Measurements from ENCODE around the gene SIRT6. TPM values are rescaled to one million over a fixed set of nuclear protein-coding genes. Genes with fewer than 3 reads are reported as not detected.

SIRT6 gene
- total RNA-seq, 1 experiment from 2014 or later: 28.1 TPM

DNA sequence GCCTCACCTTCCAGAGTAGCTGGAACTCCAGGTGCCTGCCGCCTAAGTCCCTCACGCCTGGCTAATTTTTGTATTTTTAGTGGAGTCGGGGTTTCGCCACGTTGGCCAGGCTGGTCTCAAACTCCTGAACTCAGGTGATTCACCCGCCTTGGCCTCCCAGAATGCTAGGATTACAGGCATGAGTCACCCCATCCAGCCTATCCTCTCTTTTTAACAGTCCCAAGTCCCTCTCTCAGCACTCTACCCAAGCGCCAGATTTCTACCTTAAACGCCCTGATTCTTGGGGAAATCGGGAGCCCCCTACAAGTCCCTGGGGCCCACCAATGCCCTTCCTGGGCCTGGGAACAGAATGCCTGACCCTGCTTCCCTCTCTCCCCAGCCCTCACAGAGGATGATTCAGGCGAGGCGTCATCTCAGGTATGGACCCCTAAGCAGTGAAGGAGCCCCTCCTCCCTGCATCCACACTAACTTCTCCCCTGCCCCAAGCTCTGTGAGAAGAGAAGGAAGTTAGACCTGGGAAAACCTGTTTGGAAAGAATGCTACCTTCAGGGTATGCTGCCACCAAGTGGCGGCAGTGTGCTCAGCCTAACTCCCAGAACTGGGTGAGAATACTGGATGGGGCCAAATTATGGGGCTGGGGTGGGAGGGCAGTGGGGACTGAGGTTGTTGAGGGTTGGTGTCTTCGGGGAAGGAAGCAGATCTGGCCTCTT lies 26.2 kb upstream of the SIRT6 start:
- H3K27ac Mint-ChIP-seq: peak overlapping the region; percentile 78

More for the DNA sequence above, 26.2 kb upstream of the SIRT6 start:
- ATAC-seq: peak; percentile 57
- H3K27me3 Mint-ChIP-seq (ENCODE audit: low read depth): no peaks in the 10 kb centered on the region
- DNase-seq (ENCODE audit: low spot score): no peak
- H3K36me3 Mint-ChIP-seq: no peaks in the 10 kb centered on the region
- H3K4me1 Mint-ChIP-seq: peaks cover 6% of the 10 kb centered on the region; the same call in 1 of the 2 replicates
- no peaks in the 10 kb centered on the region for H3K9me3 Mint-ChIP-seq
- no peak overlapping the region for H3K4me3 Mint-ChIP-seq
- TF ChIP-seq FOXK1 (CRISPR knock-in tag; IDR thresholded peaks at IDR 0.05) (no peak), NR1H2 (CRISPR knock-in tag; IDR thresholded peaks at IDR 0.05) (no peak), ESRRA (CRISPR knock-in tag; IDR thresholded peaks at IDR 0.05; ENCODE audit: borderline replicate concordance) (no peak), NR2C2 (CRISPR knock-in tag; IDR thresholded peaks at IDR 0.05) (no peak), CREB1 (CRISPR knock-in tag; IDR thresholded peaks at IDR 0.05) (no peak), E2F4 (CRISPR knock-in tag; IDR thresholded peaks at IDR 0.05; ENCODE audit: borderline replicate concordance, low read depth) (no peak), OVOL2 (CRISPR knock-in tag; IDR thresholded peaks at IDR 0.05; ENCODE audit: borderline replicate concordance) (no peak), FOXJ3 (CRISPR knock-in tag; IDR thresholded peaks at IDR 0.05; ENCODE audit: borderline replicate concordance) (no peak), GRHL2 (CRISPR knock-in tag; IDR thresholded peaks at IDR 0.05; ENCODE audit: insufficient replicate concordance, severe bottlenecking) (no peak), ZBTB43 (CRISPR knock-in tag; IDR thresholded peaks at IDR 0.05) (no peak), CBFB (CRISPR knock-in tag; IDR thresholded peaks at IDR 0.05; ENCODE audit: low read depth) (no peak), ZNF317 (CRISPR knock-in tag; IDR thresholded peaks at IDR 0.05; ENCODE audit: borderline replicate concordance, low read depth) (no peak), ATF3 (CRISPR knock-in tag; conservative IDR thresholded peaks at IDR 0.05) (no peak)
- TF ChIP-seq, protein P1, sequence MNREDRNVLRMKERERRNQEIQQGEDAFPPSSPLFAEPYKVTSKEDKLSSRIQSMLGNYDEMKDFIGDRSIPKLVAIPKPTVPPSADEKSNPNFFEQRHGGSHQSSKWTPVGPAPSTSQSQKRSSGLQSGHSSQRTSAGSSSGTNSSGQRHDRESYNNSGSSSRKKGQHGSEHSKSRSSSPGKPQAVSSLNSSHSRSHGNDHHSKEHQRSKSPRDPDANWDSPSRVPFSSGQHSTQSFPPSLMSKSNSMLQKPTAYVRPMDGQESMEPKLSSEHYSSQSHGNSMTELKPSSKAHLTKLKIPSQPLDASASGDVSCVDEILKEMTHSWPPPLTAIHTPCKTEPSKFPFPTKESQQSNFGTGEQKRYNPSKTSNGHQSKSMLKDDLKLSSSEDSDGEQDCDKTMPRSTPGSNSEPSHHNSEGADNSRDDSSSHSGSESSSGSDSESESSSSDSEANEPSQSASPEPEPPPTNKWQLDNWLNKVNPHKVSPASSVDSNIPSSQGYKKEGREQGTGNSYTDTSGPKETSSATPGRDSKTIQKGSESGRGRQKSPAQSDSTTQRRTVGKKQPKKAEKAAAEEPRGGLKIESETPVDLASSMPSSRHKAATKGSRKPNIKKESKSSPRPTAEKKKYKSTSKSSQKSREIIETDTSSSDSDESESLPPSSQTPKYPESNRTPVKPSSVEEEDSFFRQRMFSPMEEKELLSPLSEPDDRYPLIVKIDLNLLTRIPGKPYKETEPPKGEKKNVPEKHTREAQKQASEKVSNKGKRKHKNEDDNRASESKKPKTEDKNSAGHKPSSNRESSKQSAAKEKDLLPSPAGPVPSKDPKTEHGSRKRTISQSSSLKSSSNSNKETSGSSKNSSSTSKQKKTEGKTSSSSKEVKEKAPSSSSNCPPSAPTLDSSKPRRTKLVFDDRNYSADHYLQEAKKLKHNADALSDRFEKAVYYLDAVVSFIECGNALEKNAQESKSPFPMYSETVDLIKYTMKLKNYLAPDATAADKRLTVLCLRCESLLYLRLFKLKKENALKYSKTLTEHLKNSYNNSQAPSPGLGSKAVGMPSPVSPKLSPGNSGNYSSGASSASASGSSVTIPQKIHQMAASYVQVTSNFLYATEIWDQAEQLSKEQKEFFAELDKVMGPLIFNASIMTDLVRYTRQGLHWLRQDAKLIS (CRISPR knock-in tag; IDR thresholded peaks at IDR 0.05; ENCODE audit: borderline replicate concordance): no peak
- TF ChIP-seq, protein P2, sequence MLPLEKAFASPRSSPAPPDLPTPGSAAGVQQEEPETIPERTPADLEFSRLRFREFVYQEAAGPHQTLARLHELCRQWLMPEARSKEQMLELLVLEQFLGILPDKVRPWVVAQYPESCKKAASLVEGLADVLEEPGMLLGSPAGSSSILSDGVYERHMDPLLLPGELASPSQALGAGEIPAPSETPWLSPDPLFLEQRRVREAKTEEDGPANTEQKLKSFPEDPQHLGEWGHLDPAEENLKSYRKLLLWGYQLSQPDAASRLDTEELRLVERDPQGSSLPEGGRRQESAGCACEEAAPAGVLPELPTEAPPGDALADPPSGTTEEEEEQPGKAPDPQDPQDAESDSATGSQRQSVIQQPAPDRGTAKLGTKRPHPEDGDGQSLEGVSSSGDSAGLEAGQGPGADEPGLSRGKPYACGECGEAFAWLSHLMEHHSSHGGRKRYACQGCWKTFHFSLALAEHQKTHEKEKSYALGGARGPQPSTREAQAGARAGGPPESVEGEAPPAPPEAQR (CRISPR knock-in tag; IDR thresholded peaks at IDR 0.05): no peak
- TF ChIP-seq, protein P3, sequence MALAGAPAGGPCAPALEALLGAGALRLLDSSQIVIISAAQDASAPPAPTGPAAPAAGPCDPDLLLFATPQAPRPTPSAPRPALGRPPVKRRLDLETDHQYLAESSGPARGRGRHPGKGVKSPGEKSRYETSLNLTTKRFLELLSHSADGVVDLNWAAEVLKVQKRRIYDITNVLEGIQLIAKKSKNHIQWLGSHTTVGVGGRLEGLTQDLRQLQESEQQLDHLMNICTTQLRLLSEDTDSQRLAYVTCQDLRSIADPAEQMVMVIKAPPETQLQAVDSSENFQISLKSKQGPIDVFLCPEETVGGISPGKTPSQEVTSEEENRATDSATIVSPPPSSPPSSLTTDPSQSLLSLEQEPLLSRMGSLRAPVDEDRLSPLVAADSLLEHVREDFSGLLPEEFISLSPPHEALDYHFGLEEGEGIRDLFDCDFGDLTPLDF (CRISPR knock-in tag; IDR thresholded peaks at IDR 0.05): no peak
- TF ChIP-seq, protein P4, sequence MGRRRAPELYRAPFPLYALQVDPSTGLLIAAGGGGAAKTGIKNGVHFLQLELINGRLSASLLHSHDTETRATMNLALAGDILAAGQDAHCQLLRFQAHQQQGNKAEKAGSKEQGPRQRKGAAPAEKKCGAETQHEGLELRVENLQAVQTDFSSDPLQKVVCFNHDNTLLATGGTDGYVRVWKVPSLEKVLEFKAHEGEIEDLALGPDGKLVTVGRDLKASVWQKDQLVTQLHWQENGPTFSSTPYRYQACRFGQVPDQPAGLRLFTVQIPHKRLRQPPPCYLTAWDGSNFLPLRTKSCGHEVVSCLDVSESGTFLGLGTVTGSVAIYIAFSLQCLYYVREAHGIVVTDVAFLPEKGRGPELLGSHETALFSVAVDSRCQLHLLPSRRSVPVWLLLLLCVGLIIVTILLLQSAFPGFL (CRISPR knock-in tag; IDR thresholded peaks at IDR 0.05; ENCODE audit: borderline replicate concordance): no peak
- TF ChIP-seq, protein P5, sequence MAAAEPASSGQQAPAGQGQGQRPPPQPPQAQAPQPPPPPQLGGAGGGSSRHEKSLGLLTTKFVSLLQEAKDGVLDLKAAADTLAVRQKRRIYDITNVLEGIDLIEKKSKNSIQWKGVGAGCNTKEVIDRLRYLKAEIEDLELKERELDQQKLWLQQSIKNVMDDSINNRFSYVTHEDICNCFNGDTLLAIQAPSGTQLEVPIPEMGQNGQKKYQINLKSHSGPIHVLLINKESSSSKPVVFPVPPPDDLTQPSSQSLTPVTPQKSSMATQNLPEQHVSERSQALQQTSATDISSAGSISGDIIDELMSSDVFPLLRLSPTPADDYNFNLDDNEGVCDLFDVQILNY (CRISPR knock-in tag; IDR thresholded peaks at IDR 0.05): no peak
- TF ChIP-seq, protein P6, sequence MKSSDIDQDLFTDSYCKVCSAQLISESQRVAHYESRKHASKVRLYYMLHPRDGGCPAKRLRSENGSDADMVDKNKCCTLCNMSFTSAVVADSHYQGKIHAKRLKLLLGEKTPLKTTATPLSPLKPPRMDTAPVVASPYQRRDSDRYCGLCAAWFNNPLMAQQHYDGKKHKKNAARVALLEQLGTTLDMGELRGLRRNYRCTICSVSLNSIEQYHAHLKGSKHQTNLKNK (CRISPR knock-in tag; IDR thresholded peaks at IDR 0.05): no peak
- TF ChIP-seq, protein P7, sequence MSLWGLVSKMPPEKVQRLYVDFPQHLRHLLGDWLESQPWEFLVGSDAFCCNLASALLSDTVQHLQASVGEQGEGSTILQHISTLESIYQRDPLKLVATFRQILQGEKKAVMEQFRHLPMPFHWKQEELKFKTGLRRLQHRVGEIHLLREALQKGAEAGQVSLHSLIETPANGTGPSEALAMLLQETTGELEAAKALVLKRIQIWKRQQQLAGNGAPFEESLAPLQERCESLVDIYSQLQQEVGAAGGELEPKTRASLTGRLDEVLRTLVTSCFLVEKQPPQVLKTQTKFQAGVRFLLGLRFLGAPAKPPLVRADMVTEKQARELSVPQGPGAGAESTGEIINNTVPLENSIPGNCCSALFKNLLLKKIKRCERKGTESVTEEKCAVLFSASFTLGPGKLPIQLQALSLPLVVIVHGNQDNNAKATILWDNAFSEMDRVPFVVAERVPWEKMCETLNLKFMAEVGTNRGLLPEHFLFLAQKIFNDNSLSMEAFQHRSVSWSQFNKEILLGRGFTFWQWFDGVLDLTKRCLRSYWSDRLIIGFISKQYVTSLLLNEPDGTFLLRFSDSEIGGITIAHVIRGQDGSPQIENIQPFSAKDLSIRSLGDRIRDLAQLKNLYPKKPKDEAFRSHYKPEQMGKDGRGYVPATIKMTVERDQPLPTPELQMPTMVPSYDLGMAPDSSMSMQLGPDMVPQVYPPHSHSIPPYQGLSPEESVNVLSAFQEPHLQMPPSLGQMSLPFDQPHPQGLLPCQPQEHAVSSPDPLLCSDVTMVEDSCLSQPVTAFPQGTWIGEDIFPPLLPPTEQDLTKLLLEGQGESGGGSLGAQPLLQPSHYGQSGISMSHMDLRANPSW (CRISPR knock-in tag; conservative IDR thresholded peaks at IDR 0.05; ENCODE audit: low read depth): no peak
- CTCF ChIA-PET: interaction anchor here (0.5 to 2.9 kb wide), 23 partner anchors 9 to 1596 kb away, joined by 3 to 21 read pairs (median 3); partner anchors contain the start of genes CREB3L3 and PIP5K1C
- POLR2A ChIA-PET: no interaction called here

Data from WTC11 (cell line).